Nephron (organoid): ENCODE results near the gene DTWD1.
A peak's percentile ranks its signal among the peaks of the same experiment; 100 is the strongest.
"Not testable (repeated sequence)": the region's sequence is repeated elsewhere in the genome, so short reads cannot be mapped to it uniquely, and the experiment has no call there.

Source experiments
- H3K27ac Mint-ChIP-seq, 3 experiments: 2 replicates each; pipeline ENCODE4 v1.8.0; 2020; ENCODE audit warnings: mixed read lengths in 3 of 3, mild to moderate bottlenecking in 2 of 3, moderate library complexity in 1 of 3
- H3K27me3 Mint-ChIP-seq: 2 replicates; pipeline ENCODE4 v1.8.0; 2021; ENCODE audit warnings: low read depth, mild to moderate bottlenecking, moderate library complexity, mixed read lengths
- H3K36me3 Mint-ChIP-seq: 2 replicates; pipeline ENCODE4 v1.8.0; 2020; ENCODE audit warnings: low read depth, mixed read lengths
- H3K4me1 Mint-ChIP-seq: 2 replicates; pipeline ENCODE4 v1.8.0; 2020; ENCODE audit warnings: mixed read lengths
- H3K4me3 Mint-ChIP-seq, 3 experiments: 2 replicates each; pipeline ENCODE4 v1.8.0; 2020; ENCODE audit warnings: mild to moderate bottlenecking in 3 of 3, mixed read lengths in 3 of 3, moderate library complexity in 2 of 3
- H3K9me3 Mint-ChIP-seq: 2 replicates; pipeline ENCODE4 v1.8.0; 2020; ENCODE audit warnings: mixed read lengths
- TF ChIP-seq, protein P1 (sequence below), 3 experiments: fragments of 200-600 bp; sonication (generic); IDR thresholded peaks; one replicate each; pipeline ENCODE4 v1.5.0; 2021; ENCODE audit warnings: antibody characterized with exemption in 3 of 3; ENCODE audit not compliant: unreplicated experiment in 3 of 3

DTWD1 gene, protein sequence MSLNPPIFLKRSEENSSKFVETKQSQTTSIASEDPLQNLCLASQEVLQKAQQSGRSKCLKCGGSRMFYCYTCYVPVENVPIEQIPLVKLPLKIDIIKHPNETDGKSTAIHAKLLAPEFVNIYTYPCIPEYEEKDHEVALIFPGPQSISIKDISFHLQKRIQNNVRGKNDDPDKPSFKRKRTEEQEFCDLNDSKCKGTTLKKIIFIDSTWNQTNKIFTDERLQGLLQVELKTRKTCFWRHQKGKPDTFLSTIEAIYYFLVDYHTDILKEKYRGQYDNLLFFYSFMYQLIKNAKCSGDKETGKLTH

GRCh38 chr15:49620658-49621368 lies at the start of gene DTWD1, which contains the start of gene FAM227B:
DTWD1 (plus strand) TSS chr15:49621048; CDS start chr15:49625168, 4,120 bp downstream.
FAM227B (minus strand) TSS chr15:49620818; CDS start chr15:49615171, 5,647 bp downstream.
- peaks cover 52% of the 10 kb centered on the region for H3K36me3 Mint-ChIP-seq
- H3K4me3 Mint-ChIP-seq: peak within 1 kb of the TSS; percentile 90 to 97 (median 93)
- peak within 1 kb of the TSS; percentile 97 to 100 (median 97) for H3K27ac Mint-ChIP-seq
- no peaks in the 10 kb centered on the region for H3K27me3 Mint-ChIP-seq
- TF ChIP-seq, protein P1, sequence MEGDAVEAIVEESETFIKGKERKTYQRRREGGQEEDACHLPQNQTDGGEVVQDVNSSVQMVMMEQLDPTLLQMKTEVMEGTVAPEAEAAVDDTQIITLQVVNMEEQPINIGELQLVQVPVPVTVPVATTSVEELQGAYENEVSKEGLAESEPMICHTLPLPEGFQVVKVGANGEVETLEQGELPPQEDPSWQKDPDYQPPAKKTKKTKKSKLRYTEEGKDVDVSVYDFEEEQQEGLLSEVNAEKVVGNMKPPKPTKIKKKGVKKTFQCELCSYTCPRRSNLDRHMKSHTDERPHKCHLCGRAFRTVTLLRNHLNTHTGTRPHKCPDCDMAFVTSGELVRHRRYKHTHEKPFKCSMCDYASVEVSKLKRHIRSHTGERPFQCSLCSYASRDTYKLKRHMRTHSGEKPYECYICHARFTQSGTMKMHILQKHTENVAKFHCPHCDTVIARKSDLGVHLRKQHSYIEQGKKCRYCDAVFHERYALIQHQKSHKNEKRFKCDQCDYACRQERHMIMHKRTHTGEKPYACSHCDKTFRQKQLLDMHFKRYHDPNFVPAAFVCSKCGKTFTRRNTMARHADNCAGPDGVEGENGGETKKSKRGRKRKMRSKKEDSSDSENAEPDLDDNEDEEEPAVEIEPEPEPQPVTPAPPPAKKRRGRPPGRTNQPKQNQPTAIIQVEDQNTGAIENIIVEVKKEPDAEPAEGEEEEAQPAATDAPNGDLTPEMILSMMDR (IDR thresholded peaks at IDR 0.05; ENCODE audit: unreplicated experiment in 3 of 3): no peak
- H3K9me3 Mint-ChIP-seq: peaks cover 16% of the 10 kb centered on the region
- H3K4me1 Mint-ChIP-seq: peaks cover 47% of the 10 kb centered on the region

- no peaks in the 10 kb centered on the region for H3K4me1 Mint-ChIP-seq
- H3K4me3 Mint-ChIP-seq: no peak overlapping the region
- H3K27me3 Mint-ChIP-seq: no peaks in the 10 kb centered on the region
- H3K36me3 Mint-ChIP-seq: peaks cover 26% of the 10 kb centered on the region
- H3K9me3 Mint-ChIP-seq: peaks cover 18% of the 10 kb centered on the region
- H3K27ac Mint-ChIP-seq: no peak overlapping the region
- TF ChIP-seq, protein P1 (IDR thresholded peaks at IDR 0.05; ENCODE audit: unreplicated experiment in 3 of 3): no peak
Measured at GRCh38 chr15:49573421-49573820, 47.4 kb upstream of the DTWD1 start.

DNA sequence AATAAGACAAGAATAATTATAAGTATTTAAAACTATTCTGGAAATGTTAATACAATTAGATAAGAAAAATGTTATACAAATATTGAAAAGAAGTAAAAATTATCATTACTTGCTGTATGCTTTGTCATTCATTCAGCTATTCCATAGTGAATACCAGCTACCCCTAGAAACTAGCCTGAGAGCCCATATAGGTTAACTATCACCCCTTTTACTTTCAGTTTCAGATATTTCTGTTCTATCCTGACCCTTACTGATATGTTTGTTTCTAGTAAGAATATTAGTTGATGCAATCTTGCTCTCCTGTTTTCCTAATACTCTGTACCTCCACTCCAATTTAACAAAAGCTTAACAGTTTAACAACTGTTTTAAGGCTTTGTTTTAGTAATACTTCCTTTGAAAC lies 31.8 kb upstream of the DTWD1 start:
- Mint-ChIP-seq H3K27ac (no peak overlapping the region), H3K4me1 (no peaks in the 10 kb centered on the region)

GRCh38 chr15:49592829-49593316 lies 28.0 kb upstream of the DTWD1 start:
- Mint-ChIP-seq H3K9me3 (peaks cover 34% of the 10 kb centered on the region), H3K36me3 (peaks cover 39% of the 10 kb centered on the region)
- H3K4me1 Mint-ChIP-seq, H3K27ac Mint-ChIP-seq, H3K4me3 Mint-ChIP-seq, H3K27me3 Mint-ChIP-seq: not testable (repeated sequence)

More for the DNA sequence above, 31.8 kb upstream of the DTWD1 start:
- H3K36me3 Mint-ChIP-seq: peaks cover 25% of the 10 kb centered on the region
- no peaks in the 10 kb centered on the region for H3K27me3 Mint-ChIP-seq
- TF ChIP-seq, protein P1 (IDR thresholded peaks at IDR 0.05; ENCODE audit: unreplicated experiment in 3 of 3): no peak
- no peak overlapping the region for H3K4me3 Mint-ChIP-seq
- peaks cover 19% of the 10 kb centered on the region for H3K9me3 Mint-ChIP-seq

- TF ChIP-seq, protein P1 (IDR thresholded peaks at IDR 0.05; ENCODE audit: unreplicated experiment in 3 of 3): no peak
- Mint-ChIP-seq H3K4me3 (no peak overlapping the region), H3K36me3 (peaks cover 57% of the 10 kb centered on the region), H3K4me1 (no peaks in the 10 kb centered on the region), H3K9me3 (peaks cover 38% of the 10 kb centered on the region), H3K27ac (no peak overlapping the region), H3K27me3 (no peaks in the 10 kb centered on the region)
Measured at GRCh38 chr15:49604625-49605409, 16.0 kb upstream of the DTWD1 start.

DNA sequence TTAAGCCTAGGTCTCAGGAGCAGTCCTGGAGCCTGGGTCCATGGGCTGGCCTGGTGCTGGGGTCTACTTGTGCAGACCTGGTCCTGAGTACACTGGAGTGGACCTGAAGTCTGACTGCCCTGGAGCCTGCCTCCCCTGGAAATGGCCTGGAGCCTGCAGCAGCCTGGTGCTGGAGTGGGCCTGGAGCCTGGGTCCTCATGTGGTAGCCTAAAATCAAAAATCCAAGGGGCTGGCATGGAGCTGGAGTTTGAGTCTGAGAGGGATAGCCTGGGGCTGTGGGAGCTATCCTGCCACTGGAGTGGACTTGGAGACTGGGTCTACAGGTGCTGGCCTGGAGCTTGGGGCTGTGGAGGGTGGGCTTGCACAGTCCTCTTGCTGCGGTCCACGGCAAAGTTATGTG lies 15.3 kb upstream of the DTWD1 start:
- Mint-ChIP-seq H3K9me3 (peaks cover 37% of the 10 kb centered on the region), H3K27ac (no peak overlapping the region), H3K4me3 (no peak overlapping the region), H3K36me3 (peaks cover 54% of the 10 kb centered on the region), H3K4me1 (no peaks in the 10 kb centered on the region), H3K27me3 (no peaks in the 10 kb centered on the region)
- TF ChIP-seq, protein P1 (IDR thresholded peaks at IDR 0.05; ENCODE audit: unreplicated experiment in 3 of 3): no peak
